Neural cell (in vitro differentiated cells): ENCODE results near the gene MPI. TPM values are rescaled to one million over a fixed set of nuclear protein-coding genes. Genes with fewer than 3 reads are reported as not detected.
A peak's percentile ranks its signal among the peaks of the same experiment; 100 is the strongest.

Experiments used
- H2AFZ ChIP-seq: fragments of 200-600, 300-800 bp; sonication (generic), shearing (Covaris generic); 2 replicates; pipeline ENCODE4 v1.6.0; 2014; ENCODE audit warnings: low read depth, mild to moderate bottlenecking, antibody characterized with exemption, low read length, moderate library complexity
- H3F3A ChIP-seq: fragments of 200-600 bp; shearing (Covaris generic); 2 replicates; pipeline ENCODE4 v1.6.1; 2016; ENCODE audit warnings: mild to moderate bottlenecking, moderate library complexity, mixed read lengths, antibody characterized with exemption, low read length; ENCODE audit not compliant: insufficient read depth, poor library complexity, severe bottlenecking
- H3K27ac ChIP-seq: fragments of 200-600, 300-800 bp; sonication (generic), shearing (Covaris generic); 2 replicates; pipeline ENCODE4 v1.5.1; 2014; ENCODE audit warnings: mild to moderate bottlenecking, low read length, moderate library complexity
- H3K27me3 ChIP-seq: fragments of 300-800, 200-600 bp; sonication (generic), shearing (Covaris generic); 2 replicates; pipeline ENCODE4 v1.6.0; 2014; ENCODE audit warnings: mild to moderate bottlenecking, low read depth, low read length, moderate library complexity; ENCODE audit not compliant: insufficient read depth
- H3K36me3 ChIP-seq: fragments of 300-800, 200-600 bp; sonication (generic), shearing (Covaris generic); 2 replicates; pipeline ENCODE4 v1.5.1; 2014; ENCODE audit warnings: mild to moderate bottlenecking, antibody characterized with exemption, low read length, moderate library complexity; ENCODE audit not compliant: insufficient read depth
- H3K4me2 ChIP-seq: fragments of 300-800, 200-600 bp; sonication (generic), shearing (Covaris generic); 2 replicates; pipeline ENCODE4 v1.6.0; 2014; ENCODE audit warnings: mild to moderate bottlenecking, low read length
- H3K4me3 ChIP-seq: fragments of 300-800, 200-600 bp; sonication (generic), shearing (Covaris generic); 2 replicates; pipeline ENCODE4 v1.5.1; 2014; ENCODE audit warnings: mild to moderate bottlenecking, low read length, moderate library complexity
- H3K79me2 ChIP-seq: fragments of 200-600 bp; shearing (Covaris generic); replicated peaks from 2 replicates; pipeline ENCODE4 v1.6.0; 2014; ENCODE audit warnings: mild to moderate bottlenecking, low read length, moderate library complexity; ENCODE audit not compliant: insufficient read depth
- H3K9ac ChIP-seq: fragments of 300-800, 200-600 bp; sonication (generic), shearing (Covaris generic); 2 replicates; pipeline ENCODE4 v1.6.1; 2016; ENCODE audit warnings: mild to moderate bottlenecking, low read length, mixed read lengths
- H3K9me2 ChIP-seq: fragments of 200-600 bp; shearing (Covaris generic); 2 replicates; pipeline ENCODE4 v1.6.1; 2016; ENCODE audit warnings: mild to moderate bottlenecking, low read length, mixed read lengths; ENCODE audit not compliant: insufficient read depth
- H3K9me3 ChIP-seq: fragments of 200-600, 300-800 bp; sonication (generic), shearing (Covaris generic); 2 replicates; pipeline ENCODE4 v1.6.1; 2016; ENCODE audit warnings: mild to moderate bottlenecking, mixed run types, low read length, moderate library complexity, mixed read lengths
- H4K20me1 ChIP-seq: fragments of 200-600 bp; shearing (Covaris generic); 2 replicates; pipeline ENCODE4 v1.6.1; 2016; ENCODE audit warnings: mild to moderate bottlenecking, mixed run types; ENCODE audit not compliant: insufficient read depth
- CTCF ChIP-seq: fragments of 450-650 bp; IDR thresholded peaks from 2 replicates; pipeline ENCODE4 v1.5.1; 2014; ENCODE audit warnings: antibody characterized with exemption, mild to moderate bottlenecking, moderate library complexity; ENCODE audit not compliant: poor library complexity, severe bottlenecking
- EP300 ChIP-seq: fragments of 450-650 bp; conservative IDR thresholded peaks from 2 replicates; pipeline ENCODE4 v1.6.1; 2014; ENCODE audit warnings: antibody characterized with exemption, mild to moderate bottlenecking, moderate library complexity; ENCODE audit not compliant: poor library complexity, severe bottlenecking
- EZH2 ChIP-seq: fragments of 200-600, 300-800 bp; shearing (Covaris generic), sonication (generic); IDR thresholded peaks from 2 replicates; pipeline ENCODE4 v1.6.1; 2014; ENCODE audit warnings: antibody characterized with exemption, low read length, borderline replicate concordance, mild to moderate bottlenecking; ENCODE audit not compliant: insufficient read depth, poor library complexity, severe bottlenecking
- MXI1 ChIP-seq: fragments of 450-650 bp; conservative IDR thresholded peaks from 2 replicates; pipeline ENCODE4 v1.6.1; 2014; ENCODE audit warnings: antibody characterized with exemption, mild to moderate bottlenecking; ENCODE audit not compliant: poor library complexity, severe bottlenecking
- POLR2AphosphoS5 ChIP-seq: IDR thresholded peaks from 2 replicates; pipeline ENCODE4 v1.6.1; 2012
- RAD21 ChIP-seq: fragments of 450-650 bp; conservative IDR thresholded peaks from 2 replicates; pipeline ENCODE4 v1.6.1; 2014; ENCODE audit warnings: antibody characterized with exemption, mild to moderate bottlenecking, moderate library complexity
- REST ChIP-seq: IDR thresholded peaks from 2 replicates; pipeline ENCODE4 v1.6.1; 2012; ENCODE audit warnings: borderline replicate concordance
- SMC3 ChIP-seq: fragments of 450-650 bp; conservative IDR thresholded peaks from 2 replicates; pipeline ENCODE4 v1.6.1; 2014; ENCODE audit warnings: antibody characterized with exemption, mild to moderate bottlenecking, moderate library complexity; ENCODE audit not compliant: poor library complexity
- TAF1 ChIP-seq: IDR thresholded peaks from 2 replicates; pipeline ENCODE4 v1.6.1; 2012; ENCODE audit warnings: low read depth
- polyA plus RNA-seq: library from polyadenylated mRNA; depleted of rRNA; stranded (reverse); fragments of >200 nt; gene quantifications from 2 replicates; pipeline ENCODE4 v1.2.3, GENCODE V29; 2014
- small RNA-seq, 3 experiments: library from RNA; depleted of rRNA; stranded (forward); fragments of <200 nt; gene quantifications; one replicate each; pipeline ENCODE3, GENCODE V24; 2012

MPI gene
- polyA plus RNA-seq, 1 donor from 2014 or later, result 80.3 TPM

GRCh38 chr15:74951006-74951405, 61.2 kb downstream of the MPI start:
- H3K4me2 ChIP-seq, result no peak overlapping the region
- no peaks in the 10 kb centered on the region for H3K9me3 ChIP-seq
- H3K4me3 ChIP-seq, result no peak overlapping the region
- no peaks in the 10 kb centered on the region for H3K36me3 ChIP-seq
- H3K9ac ChIP-seq, result peak overlapping the region; percentile 9
- H3K79me2 ChIP-seq, result no peaks in the 10 kb centered on the region
- TF ChIP-seq TAF1 (no peak), SMC3 (no peak), EP300 (no peak), REST (no peak), POLR2AphosphoS5 (no peak), CTCF (no peak), MXI1 (no peak), EZH2 (no peak), RAD21 (no peak)
- peaks cover 15% of the 10 kb centered on the region for H3K27me3 ChIP-seq
- no peaks in the 10 kb centered on the region for H3F3A ChIP-seq
- no peaks in the 10 kb centered on the region for H3K9me2 ChIP-seq
- no peak overlapping the region for H3K27ac ChIP-seq
- no peaks in the 10 kb centered on the region for H4K20me1 ChIP-seq
- H2AFZ ChIP-seq, result no peak overlapping the region

Small RNA genes lying within 50 kb of the gene (small RNA-seq; reads per million reads assigned to genes)
- gene MIR6882, result 2.8 to 15.6 (median 14.7) reads per million in 3 experiments

Other genes with a start within 250 kb of the MPI start
- 12.9 and 15.9 TPM in 2 replicates for gene EDC3, start 194.0 kb upstream of the MPI start, polyA plus RNA-seq
- gene CYP1A1, start 164.5 kb upstream of the MPI start, polyA plus RNA-seq, result 0.09 and 0.36 TPM in 2 replicates
- gene CYP1A2, start 141.2 kb upstream of the MPI start, polyA plus RNA-seq, result not detected in 2 replicates
- 40.5 and 45.5 TPM in 2 replicates for gene CSK, start 108.0 kb upstream of the MPI start, polyA plus RNA-seq
- 0.18 TPM in 1 of 2 replicates, not detected in the other for gene LMAN1L, start 77.2 kb upstream of the MPI start, polyA plus RNA-seq
- 0.27 and 0.66 TPM in 2 replicates for gene CPLX3, start 63.4 kb upstream of the MPI start, polyA plus RNA-seq
- gene ULK3, start 46.9 kb upstream of the MPI start, polyA plus RNA-seq, result 193 and 212 TPM in 2 replicates
- 4.5 and 10.9 TPM in 2 replicates for gene SCAMP2, start 16.7 kb upstream of the MPI start, polyA plus RNA-seq
- gene FAM219B, start 16.8 kb downstream of the MPI start, polyA plus RNA-seq, result 250 and 293 TPM in 2 replicates
- gene COX5A, start 48.0 kb downstream of the MPI start, polyA plus RNA-seq, result 132 and 155 TPM in 2 replicates
- 2.8 and 4.5 TPM in 2 replicates for gene RPP25, start 66.7 kb downstream of the MPI start, polyA plus RNA-seq
- 92.5 and 104 TPM in 2 replicates for gene SCAMP5, start 105.5 kb downstream of the MPI start, polyA plus RNA-seq
- 9.0 and 13.6 TPM in 2 replicates for gene PPCDC, start 133.5 kb downstream of the MPI start, polyA plus RNA-seq